OCI-LY1 (cell line): ENCODE results near the gene LSS.

ENCODE experiments used
- EZH2 ChIP-seq: fragments of 200-600 bp; sonication (generic), shearing (Covaris generic); IDR thresholded peaks from 2 replicates; pipeline ENCODE4 v1.8.0; 2017; ENCODE audit warnings: borderline replicate concordance, mixed run types, mild to moderate bottlenecking, antibody characterized with exemption, low read length, moderate library complexity, mixed read lengths
- TF ChIP-seq, protein P1 (sequence below): fragments of 200-600 bp; sonication (generic), shearing (Covaris generic); IDR thresholded peaks from 2 replicates; pipeline ENCODE4 v1.5.1; 2017; ENCODE audit warnings: mild to moderate bottlenecking, antibody characterized with exemption, low read length, moderate library complexity, mixed read lengths

DNA sequence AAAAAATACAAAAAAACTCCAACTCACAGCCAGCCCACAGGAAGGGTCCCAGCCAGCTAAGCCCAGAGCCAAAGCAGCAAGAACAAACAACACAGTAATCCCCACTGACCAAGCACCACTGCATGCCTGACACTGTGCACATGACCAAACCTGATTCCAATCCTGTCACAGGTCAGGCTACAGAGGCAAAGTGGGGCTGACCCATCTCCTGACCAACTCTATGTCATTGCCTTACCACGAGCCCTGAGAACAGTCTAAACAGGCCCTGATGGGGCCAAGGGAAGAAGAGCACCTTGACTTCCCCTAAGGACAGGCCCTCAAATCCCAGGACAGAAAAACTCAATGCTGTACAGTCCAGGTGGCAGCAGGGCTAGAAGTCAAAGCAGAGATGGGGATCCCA is 2.4 kb downstream of the LSS start:
- TF ChIP-seq, protein P1, sequence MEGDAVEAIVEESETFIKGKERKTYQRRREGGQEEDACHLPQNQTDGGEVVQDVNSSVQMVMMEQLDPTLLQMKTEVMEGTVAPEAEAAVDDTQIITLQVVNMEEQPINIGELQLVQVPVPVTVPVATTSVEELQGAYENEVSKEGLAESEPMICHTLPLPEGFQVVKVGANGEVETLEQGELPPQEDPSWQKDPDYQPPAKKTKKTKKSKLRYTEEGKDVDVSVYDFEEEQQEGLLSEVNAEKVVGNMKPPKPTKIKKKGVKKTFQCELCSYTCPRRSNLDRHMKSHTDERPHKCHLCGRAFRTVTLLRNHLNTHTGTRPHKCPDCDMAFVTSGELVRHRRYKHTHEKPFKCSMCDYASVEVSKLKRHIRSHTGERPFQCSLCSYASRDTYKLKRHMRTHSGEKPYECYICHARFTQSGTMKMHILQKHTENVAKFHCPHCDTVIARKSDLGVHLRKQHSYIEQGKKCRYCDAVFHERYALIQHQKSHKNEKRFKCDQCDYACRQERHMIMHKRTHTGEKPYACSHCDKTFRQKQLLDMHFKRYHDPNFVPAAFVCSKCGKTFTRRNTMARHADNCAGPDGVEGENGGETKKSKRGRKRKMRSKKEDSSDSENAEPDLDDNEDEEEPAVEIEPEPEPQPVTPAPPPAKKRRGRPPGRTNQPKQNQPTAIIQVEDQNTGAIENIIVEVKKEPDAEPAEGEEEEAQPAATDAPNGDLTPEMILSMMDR: no peak
- TF ChIP-seq EZH2: no peak
